Kidney epithelial cell (primary cell): Measurements from ENCODE around the gene PPA2. TPM values are rescaled to one million over a fixed set of nuclear protein-coding genes. Genes with fewer than 3 reads are reported as not detected.

Experiments
- DNase-seq: peaks from one replicate; pipeline ENCODE4 v3.0.0-alpha.2; 2010; ENCODE audit warnings: low read depth
- H3K27me3 ChIP-seq: 2 replicates; pipeline ENCODE4 v1.6.0; 2011; ENCODE audit warnings: low read length; ENCODE audit not compliant: control insufficient read depth, insufficient read depth
- H3K36me3 ChIP-seq: 2 replicates; pipeline ENCODE4 v1.5.1; 2011; ENCODE audit warnings: low read length; ENCODE audit not compliant: control insufficient read depth, insufficient read depth
- H3K4me3 ChIP-seq: 2 replicates; pipeline ENCODE4 v1.5.1; 2011; ENCODE audit warnings: low read depth, mild to moderate bottlenecking, control low read depth, low read length
- total RNA-seq: library from RNA; depleted of rRNA; stranded (reverse); fragments of >200 nt; gene quantifications from 2 replicates; pipeline ENCODE4 v1.2.3, GENCODE V29; 2015
- TF ChIP-seq, protein P1 (sequence below): IDR thresholded peaks from 2 replicates; pipeline ENCODE4 v1.5.1; 2011; ENCODE audit warnings: mild to moderate bottlenecking, moderate library complexity, low read length, control low read depth, inconsistent platforms; ENCODE audit not compliant: insufficient read depth, poor library complexity, severe bottlenecking

The PPA2 gene
- total RNA-seq, 1 donor from 2014 or later = 96.3 TPM

DNA sequence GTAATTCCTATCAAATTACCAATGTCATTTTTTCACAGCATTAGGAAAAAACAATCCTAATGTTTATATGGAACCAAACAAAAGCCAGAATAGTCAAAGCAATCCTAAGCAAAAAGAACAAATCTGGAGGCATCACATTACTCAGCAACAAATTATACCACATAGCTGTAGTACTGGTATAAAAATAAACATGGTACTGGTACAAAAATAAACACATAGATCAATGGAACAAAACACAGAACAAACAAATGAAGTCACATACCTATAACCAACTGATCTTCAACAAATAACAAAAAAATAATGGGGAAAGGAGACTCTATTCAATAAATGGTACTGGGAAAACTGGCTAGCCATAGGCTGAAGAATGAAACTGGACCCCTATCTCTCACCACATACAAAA is 37.4 kb downstream of the PPA2 start:
- Histone ChIP-seq H3K4me3 (no peak overlapping the region), H3K27me3 (no peaks in the 10 kb centered on the region), H3K36me3 (no peaks in the 10 kb centered on the region)
- DNase-seq = no peak
- TF ChIP-seq, protein P1, sequence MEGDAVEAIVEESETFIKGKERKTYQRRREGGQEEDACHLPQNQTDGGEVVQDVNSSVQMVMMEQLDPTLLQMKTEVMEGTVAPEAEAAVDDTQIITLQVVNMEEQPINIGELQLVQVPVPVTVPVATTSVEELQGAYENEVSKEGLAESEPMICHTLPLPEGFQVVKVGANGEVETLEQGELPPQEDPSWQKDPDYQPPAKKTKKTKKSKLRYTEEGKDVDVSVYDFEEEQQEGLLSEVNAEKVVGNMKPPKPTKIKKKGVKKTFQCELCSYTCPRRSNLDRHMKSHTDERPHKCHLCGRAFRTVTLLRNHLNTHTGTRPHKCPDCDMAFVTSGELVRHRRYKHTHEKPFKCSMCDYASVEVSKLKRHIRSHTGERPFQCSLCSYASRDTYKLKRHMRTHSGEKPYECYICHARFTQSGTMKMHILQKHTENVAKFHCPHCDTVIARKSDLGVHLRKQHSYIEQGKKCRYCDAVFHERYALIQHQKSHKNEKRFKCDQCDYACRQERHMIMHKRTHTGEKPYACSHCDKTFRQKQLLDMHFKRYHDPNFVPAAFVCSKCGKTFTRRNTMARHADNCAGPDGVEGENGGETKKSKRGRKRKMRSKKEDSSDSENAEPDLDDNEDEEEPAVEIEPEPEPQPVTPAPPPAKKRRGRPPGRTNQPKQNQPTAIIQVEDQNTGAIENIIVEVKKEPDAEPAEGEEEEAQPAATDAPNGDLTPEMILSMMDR = no peak

DNA sequence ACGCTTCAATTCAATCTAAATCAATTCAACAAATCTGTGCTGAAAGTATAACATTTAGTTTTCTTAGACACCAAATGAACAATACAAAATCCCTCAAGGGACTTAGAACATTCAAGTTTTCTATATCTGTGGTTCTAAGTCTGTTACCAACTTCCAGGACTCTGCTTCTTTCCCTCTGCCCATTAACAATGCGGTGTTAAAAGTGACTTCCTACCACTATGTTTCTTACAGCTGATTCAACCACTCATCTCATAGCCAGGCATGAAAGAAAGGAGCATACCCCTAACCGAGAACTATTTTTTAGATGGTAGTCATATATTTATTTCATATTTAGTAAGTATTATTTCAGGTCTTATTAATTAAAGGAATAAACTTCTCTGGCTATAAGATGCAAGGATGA is 38.9 kb downstream of the PPA2 start:
- H3K4me3 ChIP-seq = no peak overlapping the region
- no peaks in the 10 kb centered on the region for H3K27me3 ChIP-seq
- no peak for DNase-seq
- TF ChIP-seq, protein P1 = no peak
- H3K36me3 ChIP-seq = no peaks in the 10 kb centered on the region

DNA sequence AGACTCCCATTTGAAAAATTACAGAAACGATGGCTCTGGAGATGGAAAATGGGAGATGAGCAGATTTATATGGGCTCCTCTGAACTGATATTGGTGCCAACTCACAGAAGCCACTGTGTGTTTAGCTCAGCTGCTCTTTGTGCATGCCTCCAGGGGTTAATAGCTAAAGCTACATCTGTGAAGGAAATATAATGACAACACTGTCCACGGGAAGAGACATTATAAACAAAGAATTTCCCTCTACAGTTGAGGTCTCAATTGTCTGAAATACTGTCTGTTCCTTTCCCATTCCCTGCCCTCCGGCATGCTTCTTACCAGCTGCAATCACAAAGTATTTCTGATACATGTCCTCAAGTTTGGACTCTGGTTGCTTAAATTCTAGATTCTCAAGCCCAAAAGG is 40.4 kb downstream of the PPA2 start:
- DNase-seq = no peak
- TF ChIP-seq, protein P1 = no peak
- Histone ChIP-seq H3K36me3 (no peaks in the 10 kb centered on the region), H3K4me3 (no peak overlapping the region), H3K27me3 (no peaks in the 10 kb centered on the region)

GRCh38 chr4:105432438-105432837 is 41.4 kb downstream of the PPA2 start:
- no peaks in the 10 kb centered on the region for H3K36me3 ChIP-seq
- TF ChIP-seq, protein P1 = no peak
- DNase-seq = no peak
- H3K4me3 ChIP-seq = no peak overlapping the region
- H3K27me3 ChIP-seq = no peaks in the 10 kb centered on the region

GRCh38 chr4:105430811-105431210 is 43.1 kb downstream of the PPA2 start:
- TF ChIP-seq, protein P1 = no peak
- no peak overlapping the region for H3K4me3 ChIP-seq
- H3K36me3 ChIP-seq = no peaks in the 10 kb centered on the region
- no peaks in the 10 kb centered on the region for H3K27me3 ChIP-seq
- DNase-seq = no peak

GRCh38 chr4:105426187-105426897 is 47.5 kb downstream of the PPA2 start:
- Histone ChIP-seq H3K36me3 (no peaks in the 10 kb centered on the region), H3K4me3 (no peak overlapping the region), H3K27me3 (no peaks in the 10 kb centered on the region)
- no peak for DNase-seq
- TF ChIP-seq, protein P1 = no peak
